Stimulated activated CD4-positive, alpha-beta T cell treated with anti-CD3 and anti-CD28 coated beads, TNF-alpha, amount 100 ng/mL, for 1 hour (primary cell): Measurements from ENCODE around the gene BGN.

ENCODE experiments used
- DNase-seq, 3 donors: peaks; one replicate each; pipeline ENCODE4 v3.0.0-alpha.2; 2020; ENCODE audit warnings: low read depth in 3 of 3, low spot score in 1 of 3

Gene BGN

GRCh38 chrX:153526042-153526441 is 31.3 kb downstream of the BGN start:
- no peak for DNase-seq

GRCh38 chrX:153526801-153527200 is 32.0 kb downstream of the BGN start:
- no peak for DNase-seq

GRCh38 chrX:153527208-153527607 is 32.4 kb downstream of the BGN start:
- DNase-seq: no peak

- no peak for DNase-seq
These were observed 35.8 kb downstream of the BGN start for GRCh38 chrX:153530411-153531129.

- no peak for DNase-seq
These were observed 38.3 kb downstream of the BGN start for GRCh38 chrX:153533091-153533490.

GRCh38 chrX:153537080-153537479 is 42.3 kb downstream of the BGN start:
- no peak for DNase-seq

- DNase-seq: no peak
These were observed 42.9 kb downstream of the BGN start for GRCh38 chrX:153537526-153538295.

GRCh38 chrX:153538424-153538823 is 43.6 kb downstream of the BGN start:
- DNase-seq: no peak

- DNase-seq: peak; percentile 9 to 31 (median 28)
These were observed 44.6 kb downstream of the BGN start for GRCh38 chrX:153539171-153539978.

GRCh38 chrX:153539979-153540358 is 45.2 kb downstream of the BGN start:
- no peak for DNase-seq

GRCh38 chrX:153544727-153545126 is 49.9 kb downstream of the BGN start:
- no peak for DNase-seq

GRCh38 chrX:153546386-153546785 is 51.6 kb downstream of the BGN start:
- no peak for DNase-seq

- DNase-seq: no peak
These were observed 52.4 kb downstream of the BGN start for GRCh38 chrX:153547195-153547594.

- no peak for DNase-seq
These were observed 54.5 kb downstream of the BGN start for GRCh38 chrX:153549231-153549630.

GRCh38 chrX:153549807-153550206 is 55.0 kb downstream of the BGN start:
- DNase-seq: no peak

- DNase-seq: no peak
These were observed 56.4 kb downstream of the BGN start for GRCh38 chrX:153551135-153551534.

- DNase-seq: peak; percentile 9 to 48 (median 12)
These were observed 59.9 kb downstream of the BGN start for GRCh38 chrX:153554519-153555167.

- DNase-seq: no peak
These were observed 62.0 kb downstream of the BGN start for GRCh38 chrX:153556767-153557166.

- DNase-seq: no peak
These were observed 63.0 kb downstream of the BGN start for GRCh38 chrX:153557618-153558355.
